GM12878 (cell line): Measurements from ENCODE around the gene DUSP10. TPM values are rescaled to one million over a fixed set of nuclear protein-coding genes. Genes with fewer than 3 reads are reported as not detected.

Experiments used
- ATAC-seq: fragments of 200-7000 bp; cut with Tn5 transposase; 3 replicates; pipeline ENCODE4 v1.9.1; 2020; ENCODE audit warnings: mild to moderate bottlenecking, moderate library complexity
- BruUV-seq: library from RNA; stranded (reverse); fragments of 400-500 nt; replicated peaks from 2 replicates; lab custom pipeline; 2021; lab: Mats Ljungman, UMichigan
- CTCF ChIA-PET: fragments of 300-600 bp; sonication (Branson Sonifier 250); formaldehyde crosslinking; extraction: SDS; loops from one replicate; lab custom pipeline; 2021; ENCODE audit warnings: inconsistent platforms; lab: Yijun Ruan, JAX
- POLR2A ChIA-PET: fragments of 350-600 bp; formaldehyde crosslinking; extraction: SDS; loops from one replicate; lab custom pipeline; 2021; ENCODE audit warnings: inconsistent platforms; lab: Charles Lee
- RAD21 ChIA-PET: fragments of 300-600 bp; sonication (Branson Sonifier 250); formaldehyde crosslinking; loops from one replicate; lab custom pipeline; 2023; ENCODE audit warnings: antibody characterized with exemption; ENCODE audit not compliant: unreplicated experiment; lab: Charles Lee
- SMC1A ChIA-PET: fragments of 300-600 bp; sonication (Branson Sonifier 250); formaldehyde crosslinking; loops from one replicate; lab custom pipeline; 2023; ENCODE audit not compliant: unreplicated experiment, uncharacterized antibody; lab: Charles Lee
- DNase-seq: peaks from one replicate; pipeline ENCODE4 v3.0.0-alpha.2; 2011; ENCODE audit warnings: low read depth, low spot score
- FAIRE-seq: peaks from 3 replicates; lab custom pipeline; 2011; peaks lifted over from hg19 to GRCh38; lab: Jason Lieb, UNC
- H2AFZ ChIP-seq: 2 replicates; pipeline ENCODE4 v1.6.0; 2011; ENCODE audit warnings: low read depth, low read length, control low read depth; ENCODE audit not compliant: control insufficient read depth
- H3K27ac ChIP-seq: 2 replicates; pipeline ENCODE4 v1.5.1; 2011; ENCODE audit warnings: control low read depth; ENCODE audit not compliant: control insufficient read depth, insufficient read depth
- H3K27me3 ChIP-seq, 2 experiments: replicated peaks in 1 of 2; 2 replicates each; pipeline versions ENCODE4 v1.6.0 to v1.6.1; 2011; ENCODE audit warnings: low read length in 1 of 2; ENCODE audit not compliant: control insufficient read depth in 2 of 2, insufficient read depth in 2 of 2
- H3K36me3 ChIP-seq, 2 experiments: 2 replicates each; pipeline ENCODE4 v1.5.1; 2011; ENCODE audit warnings: low read length in 1 of 2; ENCODE audit not compliant: control insufficient read depth in 2 of 2, insufficient read depth in 2 of 2
- H3K4me1 ChIP-seq: 2 replicates; pipeline ENCODE4 v1.6.1; 2011; ENCODE audit warnings: mild to moderate bottlenecking, low read length, moderate library complexity, mixed read lengths; ENCODE audit not compliant: control insufficient read depth, insufficient read depth
- H3K4me2 ChIP-seq: 2 replicates; pipeline ENCODE4 v1.6.0; 2011; ENCODE audit warnings: control low read depth; ENCODE audit not compliant: control insufficient read depth, insufficient read depth
- H3K4me3 ChIP-seq: fragments of 200-600 bp; sonication (generic); 2 replicates; pipeline ENCODE4 v1.5.1; 2016
- H3K79me2 ChIP-seq: 2 replicates; pipeline ENCODE4 v1.6.0; 2011; ENCODE audit warnings: low read length; ENCODE audit not compliant: control insufficient read depth, insufficient read depth
- H3K9ac ChIP-seq: 2 replicates; pipeline ENCODE4 v1.8.0; 2011; ENCODE audit warnings: low read length, control low read depth, mixed read lengths; ENCODE audit not compliant: control insufficient read depth, insufficient read depth
- H3K9me3 ChIP-seq: replicated peaks from 3 replicates; pipeline ENCODE4 v1.5.1; 2011; ENCODE audit warnings: mild to moderate bottlenecking, low read length; ENCODE audit not compliant: control insufficient read depth, insufficient read depth
- H4K20me1 ChIP-seq: 2 replicates; pipeline ENCODE4 v1.6.0; 2011; ENCODE audit not compliant: control insufficient read depth, insufficient read depth
- CREB1 ChIP-seq: IDR thresholded peaks from 2 replicates; pipeline ENCODE4 v1.6.1; 2012; ENCODE audit warnings: low read depth, mild to moderate bottlenecking, inconsistent platforms
- GABPA ChIP-seq: IDR thresholded peaks from 2 replicates; pipeline ENCODE4 v1.6.1; 2014; ENCODE audit warnings: antibody characterized with exemption, low read depth, mild to moderate bottlenecking, inconsistent platforms
- ZNF384 ChIP-seq: IDR thresholded peaks from 2 replicates; pipeline ENCODE4 v1.6.1; 2012; ENCODE audit warnings: low read depth, mild to moderate bottlenecking, low read length, improper control_type of control experiment, borderline replicate concordance
- WGBS: methylation state at CpG from one replicate; pipeline ENCODE4 v1.1.6; 2016; ENCODE audit warnings: low lambda C conversion rate; ENCODE audit not compliant: insufficient replicate concordance, insufficient coverage; ENCODE audit errors: missing lambda C conversion rate; 5-methylcytosine and 5-hydroxymethylcytosine counted together
- in situ Hi-C: fragments of 300-500 bp; cut with MboI; formaldehyde crosslinking; loops from 9 replicates; pipeline ENCODE4 v1.14.3; 2018; ENCODE audit warnings: mixed read lengths
- intact Hi-C: fragments of 100-400 bp; cut with micrococcal nuclease; formaldehyde crosslinking; loops from one replicate; pipeline ENCODE4 v1.14.2; 2022; ENCODE audit not compliant: unreplicated experiment
- polyA plus RNA-seq, 11 experiments: library from polyadenylated mRNA; depleted of rRNA in 4 of 11; unstranded in 6 of 11; stranded (reverse) in 5 of 11; fragments of >200 nt; fragmentation: Nextera tagmentation in 4 of 11; fragmentation: Illumina TruSeq in 1 of 11; extraction: Ambion mirVana in 4 of 11; extraction: Trizol in 1 of 11; gene quantifications; 1 replicate in 1 of 11; 2 replicates in 10 of 11; pipeline versions ENCODE4 v1.2.1 to v1.2.3, GENCODE V29; 2011 to 2016; ENCODE audit warnings: inconsistent platforms in 2 of 11, missing spikeins in 2 of 11, low read depth in 1 of 11
- total RNA-seq, 4 experiments: library from RNA; depleted of rRNA in 3 of 4; stranded (reverse); fragments of >200 nt in 3 of 4; fragmentation: Illumina TruSeq in 1 of 4; extraction: Trizol in 1 of 4; gene quantifications; 2 replicates each; pipeline versions ENCODE4 v1.2.1 to v1.2.3, GENCODE V29; 2013 to 2021
- TF ChIP-seq, protein P1 (sequence below): fragments of 450-650 bp; IDR thresholded peaks from 2 replicates; pipeline ENCODE4 v1.6.1; 2017; ENCODE audit warnings: low read depth, mild to moderate bottlenecking, moderate library complexity
- TF ChIP-seq, protein P2 (sequence below): fragments of 450-650 bp; IDR thresholded peaks from 2 replicates; pipeline ENCODE4 v1.6.1; 2016; ENCODE audit warnings: mild to moderate bottlenecking

DUSP10 gene
- total and polyA plus RNA-seq, 10 of the 15 experiments (the other 5 are each of a cell fraction or from before 2014, with no cell fraction given) = 20.3 to 38.4 (median 27.8) TPM

DNA sequence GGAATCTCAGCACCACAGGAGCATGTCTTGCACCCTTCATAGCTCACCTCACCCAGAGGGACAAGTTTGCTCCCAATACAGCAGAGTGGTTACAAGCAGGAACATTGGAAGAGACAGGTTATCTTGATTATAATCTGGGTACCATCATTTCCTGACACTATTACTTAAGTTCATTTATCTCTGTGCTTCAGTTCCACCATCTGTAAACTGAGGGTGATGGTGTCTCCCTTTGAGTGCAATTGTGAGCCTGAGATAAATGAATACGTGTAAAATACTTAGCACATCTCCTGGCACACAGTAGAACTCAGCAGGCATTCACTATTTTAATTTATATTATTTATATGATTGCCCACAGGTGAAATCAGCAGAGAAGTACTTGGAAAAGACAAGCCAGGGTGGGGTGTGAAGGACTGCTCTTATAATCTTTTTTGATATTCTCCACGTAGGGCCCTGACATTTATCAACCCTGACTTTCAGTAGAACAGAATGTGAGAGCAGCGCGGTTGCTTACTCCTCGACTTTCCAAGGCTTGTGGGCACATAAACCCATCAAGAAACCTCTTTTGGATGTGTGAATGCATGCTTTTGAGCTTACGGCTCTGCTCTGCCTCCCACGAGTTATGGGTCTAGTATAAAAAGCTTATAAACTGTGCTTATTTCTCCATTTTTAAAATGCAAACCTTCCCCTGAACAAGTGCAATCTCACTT lies 34.9 kb downstream of the DUSP10 start (continued):
- TF ChIP-seq, protein P1, sequence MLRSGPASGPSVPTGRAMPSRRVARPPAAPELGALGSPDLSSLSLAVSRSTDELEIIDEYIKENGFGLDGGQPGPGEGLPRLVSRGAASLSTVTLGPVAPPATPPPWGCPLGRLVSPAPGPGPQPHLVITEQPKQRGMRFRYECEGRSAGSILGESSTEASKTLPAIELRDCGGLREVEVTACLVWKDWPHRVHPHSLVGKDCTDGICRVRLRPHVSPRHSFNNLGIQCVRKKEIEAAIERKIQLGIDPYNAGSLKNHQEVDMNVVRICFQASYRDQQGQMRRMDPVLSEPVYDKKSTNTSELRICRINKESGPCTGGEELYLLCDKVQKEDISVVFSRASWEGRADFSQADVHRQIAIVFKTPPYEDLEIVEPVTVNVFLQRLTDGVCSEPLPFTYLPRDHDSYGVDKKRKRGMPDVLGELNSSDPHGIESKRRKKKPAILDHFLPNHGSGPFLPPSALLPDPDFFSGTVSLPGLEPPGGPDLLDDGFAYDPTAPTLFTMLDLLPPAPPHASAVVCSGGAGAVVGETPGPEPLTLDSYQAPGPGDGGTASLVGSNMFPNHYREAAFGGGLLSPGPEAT = no peak
- no peak for TF ChIP-seq CREB1
- TF ChIP-seq, all 136 proteins: peak for 0

DNA sequence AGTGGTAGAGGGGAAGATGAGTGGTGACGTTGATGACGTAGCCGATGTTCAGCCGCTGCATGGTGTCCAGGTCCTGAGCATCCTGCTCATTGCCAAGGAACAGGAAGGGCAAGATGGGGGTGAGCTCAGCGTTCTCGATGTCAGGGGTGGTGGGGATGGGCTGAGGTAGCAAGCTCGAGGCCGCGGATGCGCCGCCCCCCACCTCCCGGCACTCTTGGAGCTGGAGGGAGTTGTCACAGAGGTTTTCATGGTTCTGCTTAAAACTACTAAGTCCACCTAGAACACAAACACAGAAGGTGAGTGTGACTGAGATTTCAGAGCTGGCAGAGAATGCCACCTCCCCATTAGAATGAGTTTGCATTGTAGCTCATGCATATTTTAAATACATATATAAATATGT lies 35.7 kb downstream of the DUSP10 start:
- intact Hi-C loops (loop anchor here (5.0 to 10.0 kb wide), 3 partner anchors 64 to 221 kb away; no protein-coding TSS in a partner anchor), in situ Hi-C loops (no loop called here)
- POLR2A ChIA-PET = interaction anchor here (1.0 to 10.0 kb wide), 3 partner anchors 9 to 61 kb away, joined by 3 to 194 read pairs (median 3); no protein-coding TSS in a partner anchor
- ATAC-seq (no peak), DNase-seq (no peak), FAIRE-seq (no peak)
- CTCF ChIA-PET = no interaction called here
- RAD21 ChIA-PET = interaction anchor here (0.5 to 10.7 kb wide), 5 partner anchors 8 to 290 kb away, joined by 3 to 235 read pairs (median 3); partner anchors contain the start of gene DUSP10
- BruUV-seq = no TSS peak
- 97% methylated on average over 12 of the region's 12 CpGs for WGBS
- Histone ChIP-seq H4K20me1 (no peaks in the 10 kb centered on the region), H3K36me3 (peaks cover 16 to 34% of the 10 kb centered on the region in 2 experiments), H3K9ac (no peak overlapping the region), H3K4me1 (peaks cover 30% of the 10 kb centered on the region), H3K27me3 (no peaks in the 10 kb centered on the region), H3K79me2 (peaks cover 46% of the 10 kb centered on the region), H3K27ac (no peak overlapping the region), H3K9me3 (no peaks in the 10 kb centered on the region; the same call in 2 of the 3 replicates), H3K4me2 (no peak overlapping the region), H2AFZ (no peak overlapping the region), H3K4me3 (no peak overlapping the region)
- TF ChIP-seq, protein P2, sequence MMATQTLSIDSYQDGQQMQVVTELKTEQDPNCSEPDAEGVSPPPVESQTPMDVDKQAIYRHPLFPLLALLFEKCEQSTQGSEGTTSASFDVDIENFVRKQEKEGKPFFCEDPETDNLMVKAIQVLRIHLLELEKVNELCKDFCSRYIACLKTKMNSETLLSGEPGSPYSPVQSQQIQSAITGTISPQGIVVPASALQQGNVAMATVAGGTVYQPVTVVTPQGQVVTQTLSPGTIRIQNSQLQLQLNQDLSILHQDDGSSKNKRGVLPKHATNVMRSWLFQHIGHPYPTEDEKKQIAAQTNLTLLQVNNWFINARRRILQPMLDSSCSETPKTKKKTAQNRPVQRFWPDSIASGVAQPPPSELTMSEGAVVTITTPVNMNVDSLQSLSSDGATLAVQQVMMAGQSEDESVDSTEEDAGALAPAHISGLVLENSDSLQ = no peak
- no peak for TF ChIP-seq ZNF384
- no peak for TF ChIP-seq GABPA
- SMC1A ChIA-PET = interaction anchor here (0.8 to 11.4 kb wide), 9 partner anchors 8 to 71 kb away, joined by 3 to 292 read pairs (median 29); partner anchors contain the start of gene DUSP10
